ENCODE results near the gene KCTD11. TPM values are rescaled to one million over a fixed set of nuclear protein-coding genes. Genes with fewer than 3 reads are reported as not detected.
"Not testable (repeated sequence)": the region's sequence is repeated elsewhere in the genome, so short reads cannot be mapped to it uniquely, and the experiment has no call there.

Gene KCTD11
- total RNA-seq, 1 donor from 2014 or later: 4.0 TPM

GRCh38 chr17:7343250-7343649 is 8.7 kb upstream of the KCTD11 start:
- DNase-seq (ENCODE audit: low read depth, low spot score): no peak

GRCh38 chr17:7346761-7347614 is 5.0 kb upstream of the KCTD11 start:
- no peak for DNase-seq (ENCODE audit: low read depth, low spot score)

GRCh38 chr17:7347630-7348477 is 4.1 kb upstream of the KCTD11 start:
- DNase-seq (ENCODE audit: low read depth, low spot score): no peak

- no peak for DNase-seq (ENCODE audit: low read depth, low spot score)
These were observed 3.3 kb upstream of the KCTD11 start for GRCh38 chr17:7348478-7349242.

GRCh38 chr17:7352503-7352889 is 534 bp downstream of the KCTD11 start:
- no peak for DNase-seq (ENCODE audit: low read depth, low spot score)

GRCh38 chr17:7352910-7353635 is 1.1 kb downstream of the KCTD11 start:
- no peak for DNase-seq (ENCODE audit: low read depth, low spot score)

GRCh38 chr17:7354262-7354843 is 2.4 kb downstream of the KCTD11 start:
- DNase-seq (ENCODE audit: low read depth, low spot score): no peak

- DNase-seq (ENCODE audit: low read depth, low spot score): no peak
These were observed 3.1 kb downstream of the KCTD11 start, which contains the start of gene TMEM95 for GRCh38 chr17:7355053-7355452. TMEM95 (plus strand) TSS chr17:7355156; CDS start chr17:7355205, 49 bp downstream.

GRCh38 chr17:7355573-7355972 is 3.6 kb downstream of the KCTD11 start:
- no peak for DNase-seq (ENCODE audit: low read depth, low spot score)

GRCh38 chr17:7356072-7356549 is 4.1 kb downstream of the KCTD11 start:
- DNase-seq (ENCODE audit: low read depth, low spot score): no peak

- DNase-seq (ENCODE audit: low read depth, low spot score): no peak
These were observed 4.8 kb downstream of the KCTD11 start for GRCh38 chr17:7356756-7357155.

GRCh38 chr17:7357381-7357780 is 5.4 kb downstream of the KCTD11 start:
- no peak for DNase-seq (ENCODE audit: low read depth, low spot score)

GRCh38 chr17:7361906-7362305 is 9.9 kb downstream of the KCTD11 start:
- DNase-seq (ENCODE audit: low read depth, low spot score): no peak

- no peak for DNase-seq (ENCODE audit: low read depth, low spot score)
These were observed 11.3 kb downstream of the KCTD11 start for GRCh38 chr17:7363311-7363710.

GRCh38 chr17:7365963-7366362 is 14.0 kb downstream of the KCTD11 start:
- DNase-seq (ENCODE audit: low read depth, low spot score): not testable (repeated sequence)

- no peak for DNase-seq (ENCODE audit: low read depth, low spot score)
These were observed 15.1 kb downstream of the KCTD11 start for GRCh38 chr17:7367083-7367482.

GRCh38 chr17:7367918-7368598 is 16.1 kb downstream of the KCTD11 start:
- no peak for DNase-seq (ENCODE audit: low read depth, low spot score)

GRCh38 chr17:7368599-7368994 is 16.6 kb downstream of the KCTD11 start:
- DNase-seq (ENCODE audit: low read depth, low spot score): not testable (repeated sequence)

- no peak for DNase-seq (ENCODE audit: low read depth, low spot score)
These were observed 17.9 kb downstream of the KCTD11 start for GRCh38 chr17:7369825-7370224.

GRCh38 chr17:7370853-7371252 is 18.9 kb downstream of the KCTD11 start:
- no peak for DNase-seq (ENCODE audit: low read depth, low spot score)
